ENCODE measurements around the gene SLC4A3.

The SLC4A3 gene

GRCh38 chr2:219605607-219605954 is 21.8 kb upstream of the SLC4A3 start:
- TF ChIP-seq CTCF (IDR thresholded peaks at IDR 0.05; ENCODE audit: low read depth, low read length), result no peak
- no peak overlapping the region for H3K4me3 ChIP-seq (replicated peaks in 1 of 2; ENCODE audit: low read depth in 2 of 2, low read length in 2 of 2)
- DNase-seq (ENCODE audit: low read depth in 2 of 2), result no peak

- no peak for DNase-seq (ENCODE audit: low read depth in 2 of 2)
- TF ChIP-seq CTCF (IDR thresholded peaks at IDR 0.05; ENCODE audit: low read depth, low read length), result no peak
Measured at GRCh38 chr2:219607931-219608330, 19.5 kb upstream of the SLC4A3 start.

GRCh38 chr2:219608399-219608964 is 18.9 kb upstream of the SLC4A3 start:
- no peak overlapping the region for H3K4me3 ChIP-seq (replicated peaks in 1 of 2; ENCODE audit: low read depth in 2 of 2, low read length in 2 of 2)
- no peak for DNase-seq (ENCODE audit: low read depth in 2 of 2)
- TF ChIP-seq CTCF (IDR thresholded peaks at IDR 0.05; ENCODE audit: low read depth, low read length), result no peak

More at GRCh38 chr2:219607931-219608330, 19.5 kb upstream of the SLC4A3 start:
- no peak overlapping the region for H3K4me3 ChIP-seq (replicated peaks in 1 of 2; ENCODE audit: low read depth in 2 of 2, low read length in 2 of 2)

GRCh38 chr2:219609149-219609750 is 18.2 kb upstream of the SLC4A3 start:
- DNase-seq (ENCODE audit: low read depth in 2 of 2), result no peak
- no peak for TF ChIP-seq CTCF (IDR thresholded peaks at IDR 0.05; ENCODE audit: low read depth, low read length)
- H3K4me3 ChIP-seq (replicated peaks in 1 of 2; ENCODE audit: low read depth in 2 of 2, low read length in 2 of 2), result no peak overlapping the region

GRCh38 chr2:219611306-219611705 is 16.1 kb upstream of the SLC4A3 start:
- TF ChIP-seq CTCF (IDR thresholded peaks at IDR 0.05; ENCODE audit: low read depth, low read length), result no peak

GRCh38 chr2:219611866-219612576 is 15.4 kb upstream of the SLC4A3 start:
- TF ChIP-seq CTCF (IDR thresholded peaks at IDR 0.05; ENCODE audit: low read depth, low read length), result no peak
- H3K4me3 ChIP-seq (replicated peaks in 1 of 2; ENCODE audit: low read depth in 2 of 2, low read length in 2 of 2), result no peak overlapping the region
- DNase-seq (ENCODE audit: low read depth in 2 of 2), result no peak

More at GRCh38 chr2:219611306-219611705, 16.1 kb upstream of the SLC4A3 start:
- no peak overlapping the region for H3K4me3 ChIP-seq (replicated peaks in 1 of 2; ENCODE audit: low read depth in 2 of 2, low read length in 2 of 2)
- no peak for DNase-seq (ENCODE audit: low read depth in 2 of 2)

Measured in cardiac fibroblast (primary cell).